Erythroblast (primary cell): ENCODE data around the gene MEGF11.

ENCODE experiments used
- GATA1 ChIP-seq: IDR thresholded peaks from 2 replicates; pipeline ENCODE4 v1.6.1; 2011; ENCODE audit warnings: low read depth, mild to moderate bottlenecking, control low read depth, low read length, moderate library complexity
- POLR2A ChIP-seq: IDR thresholded peaks from 2 replicates; pipeline ENCODE4 v1.6.1; 2011; ENCODE audit warnings: mild to moderate bottlenecking, low read length

- no peak for TF ChIP-seq POLR2A
- TF ChIP-seq GATA1, result no peak
Observed at GRCh38 chr15:66138892-66139590, 114.5 kb downstream of the MEGF11 start.
